ENCODE data around the gene TIMM8B. TPM values are rescaled to one million over a fixed set of nuclear protein-coding genes. Genes with fewer than 3 reads are reported as not detected.

The TIMM8B gene
- total and polyA plus RNA-seq, 9 of the 15 experiments (the other 6 are each of a cell fraction or from before 2014, with no cell fraction given), result 95.8 to 338 (median 145) TPM

- in situ Hi-C loops (cut with MboI) (no loop called here), intact Hi-C loops (cut with micrococcal nuclease) (loop anchor here (1.0 kb wide), 1 partner anchor 49 kb away; the partner anchor contains the start of gene DLAT)
- Histone ChIP-seq H3K9me1 (ENCODE audit: control insufficient read depth, insufficient read depth, low read length) (no peaks in the 10 kb centered on the region), H3K9ac (ENCODE audit: insufficient read depth in 1 of 2, low read depth in 2 of 2, low read length in 2 of 2) (peak within 1 kb of the TSS; percentile 85 to 99), H4K20me1 (replicated peaks; ENCODE audit: control insufficient read depth, insufficient read depth, low read length) (no peaks in the 10 kb centered on the region), H2AFZ (ENCODE audit: low read depth, low read length) (peak within 1 kb of the TSS; percentile 85), H3K27ac (ENCODE audit: extremely low read depth, low read depth, low read length) (peak within 1 kb of the TSS; percentile 90), H3K4me1 (replicated peaks in 1 of 2; ENCODE audit: control insufficient read depth in 2 of 2, insufficient read depth in 2 of 2, low read length in 2 of 2) (peaks cover 0 to 2% of the 10 kb centered on the region in 2 experiments; a peak in 1 of 5 replicates), H3K27me3 (ENCODE audit: control insufficient read depth in 2 of 2, insufficient read depth in 2 of 2, low read length in 2 of 2) (no peaks in the 10 kb centered on the region), H3K36me3 (ENCODE audit: control insufficient read depth, insufficient read depth, low read length) (peaks cover 36% of the 10 kb centered on the region), H3K4me3 (peak within 1 kb of the TSS; percentile 92), H3K79me2 (ENCODE audit: control insufficient read depth, insufficient read depth, low read length) (peaks cover 29% of the 10 kb centered on the region), H3K4me2 (ENCODE audit: insufficient read depth, low read length) (peak within 1 kb of the TSS; percentile 98), H3K9me3 (replicated peaks; ENCODE audit: control insufficient read depth, insufficient read depth, low read depth, low read length) (no peaks in the 10 kb centered on the region)
- WGBS (ENCODE audit: insufficient coverage, low coverage, missing lambda C conversion rate), result under 1% methylated on average over 38 of the region's 43 CpGs
- DNase-seq (ENCODE audit: extremely low read depth in 1 of 4, low spot score in 3 of 4) (peak; percentile 79 to 87 (median 84)), FAIRE-seq (peak; percentile 89), ATAC-seq (peak; percentile 96)
- TSS peak; percentile 63 for BruUV-seq (replicated peaks)
- ChIA-PET CTCF (ENCODE audit: low intra/inter-chr PET ratio) (no interaction called here), POLR2A (interaction anchor here (1.1 kb wide), 1 partner anchor 9 kb away, joined by 3 read pairs; no protein-coding TSS in a partner anchor)
- peak; percentile 83 for TF ChIP-seq LEF1 (IDR thresholded peaks at IDR 0.05)
- no peak for TF ChIP-seq ETV6 (IDR thresholded peaks at IDR 0.05; ENCODE audit: borderline replicate concordance in 1 of 2, low read depth in 2 of 2, low read length in 1 of 2)
- no peak for TF ChIP-seq ETV6 (CRISPR knock-in tag; IDR thresholded peaks at IDR 0.05; ENCODE audit: borderline replicate concordance)
- TF ChIP-seq ZNF76 (CRISPR knock-in tag; IDR thresholded peaks at IDR 0.05; ENCODE audit: borderline replicate concordance), result no peak
- peak; percentile 73 for TF ChIP-seq L3MBTL2 (IDR thresholded peaks at IDR 0.05)
- TF ChIP-seq MYC (IDR thresholded peaks at IDR 0.05; ENCODE audit: low read depth, low read length), result peak; percentile 90
- TF ChIP-seq MYC (CRISPR knock-in tag; IDR thresholded peaks at IDR 0.05; ENCODE audit: borderline replicate concordance, low read depth), result no peak
- no peak for TF ChIP-seq ZNF444 (CRISPR knock-in tag; IDR thresholded peaks at IDR 0.05)
- TF ChIP-seq OTX1 (CRISPR knock-in tag; IDR thresholded peaks at IDR 0.05), result no peak
- TF ChIP-seq, protein P1, sequence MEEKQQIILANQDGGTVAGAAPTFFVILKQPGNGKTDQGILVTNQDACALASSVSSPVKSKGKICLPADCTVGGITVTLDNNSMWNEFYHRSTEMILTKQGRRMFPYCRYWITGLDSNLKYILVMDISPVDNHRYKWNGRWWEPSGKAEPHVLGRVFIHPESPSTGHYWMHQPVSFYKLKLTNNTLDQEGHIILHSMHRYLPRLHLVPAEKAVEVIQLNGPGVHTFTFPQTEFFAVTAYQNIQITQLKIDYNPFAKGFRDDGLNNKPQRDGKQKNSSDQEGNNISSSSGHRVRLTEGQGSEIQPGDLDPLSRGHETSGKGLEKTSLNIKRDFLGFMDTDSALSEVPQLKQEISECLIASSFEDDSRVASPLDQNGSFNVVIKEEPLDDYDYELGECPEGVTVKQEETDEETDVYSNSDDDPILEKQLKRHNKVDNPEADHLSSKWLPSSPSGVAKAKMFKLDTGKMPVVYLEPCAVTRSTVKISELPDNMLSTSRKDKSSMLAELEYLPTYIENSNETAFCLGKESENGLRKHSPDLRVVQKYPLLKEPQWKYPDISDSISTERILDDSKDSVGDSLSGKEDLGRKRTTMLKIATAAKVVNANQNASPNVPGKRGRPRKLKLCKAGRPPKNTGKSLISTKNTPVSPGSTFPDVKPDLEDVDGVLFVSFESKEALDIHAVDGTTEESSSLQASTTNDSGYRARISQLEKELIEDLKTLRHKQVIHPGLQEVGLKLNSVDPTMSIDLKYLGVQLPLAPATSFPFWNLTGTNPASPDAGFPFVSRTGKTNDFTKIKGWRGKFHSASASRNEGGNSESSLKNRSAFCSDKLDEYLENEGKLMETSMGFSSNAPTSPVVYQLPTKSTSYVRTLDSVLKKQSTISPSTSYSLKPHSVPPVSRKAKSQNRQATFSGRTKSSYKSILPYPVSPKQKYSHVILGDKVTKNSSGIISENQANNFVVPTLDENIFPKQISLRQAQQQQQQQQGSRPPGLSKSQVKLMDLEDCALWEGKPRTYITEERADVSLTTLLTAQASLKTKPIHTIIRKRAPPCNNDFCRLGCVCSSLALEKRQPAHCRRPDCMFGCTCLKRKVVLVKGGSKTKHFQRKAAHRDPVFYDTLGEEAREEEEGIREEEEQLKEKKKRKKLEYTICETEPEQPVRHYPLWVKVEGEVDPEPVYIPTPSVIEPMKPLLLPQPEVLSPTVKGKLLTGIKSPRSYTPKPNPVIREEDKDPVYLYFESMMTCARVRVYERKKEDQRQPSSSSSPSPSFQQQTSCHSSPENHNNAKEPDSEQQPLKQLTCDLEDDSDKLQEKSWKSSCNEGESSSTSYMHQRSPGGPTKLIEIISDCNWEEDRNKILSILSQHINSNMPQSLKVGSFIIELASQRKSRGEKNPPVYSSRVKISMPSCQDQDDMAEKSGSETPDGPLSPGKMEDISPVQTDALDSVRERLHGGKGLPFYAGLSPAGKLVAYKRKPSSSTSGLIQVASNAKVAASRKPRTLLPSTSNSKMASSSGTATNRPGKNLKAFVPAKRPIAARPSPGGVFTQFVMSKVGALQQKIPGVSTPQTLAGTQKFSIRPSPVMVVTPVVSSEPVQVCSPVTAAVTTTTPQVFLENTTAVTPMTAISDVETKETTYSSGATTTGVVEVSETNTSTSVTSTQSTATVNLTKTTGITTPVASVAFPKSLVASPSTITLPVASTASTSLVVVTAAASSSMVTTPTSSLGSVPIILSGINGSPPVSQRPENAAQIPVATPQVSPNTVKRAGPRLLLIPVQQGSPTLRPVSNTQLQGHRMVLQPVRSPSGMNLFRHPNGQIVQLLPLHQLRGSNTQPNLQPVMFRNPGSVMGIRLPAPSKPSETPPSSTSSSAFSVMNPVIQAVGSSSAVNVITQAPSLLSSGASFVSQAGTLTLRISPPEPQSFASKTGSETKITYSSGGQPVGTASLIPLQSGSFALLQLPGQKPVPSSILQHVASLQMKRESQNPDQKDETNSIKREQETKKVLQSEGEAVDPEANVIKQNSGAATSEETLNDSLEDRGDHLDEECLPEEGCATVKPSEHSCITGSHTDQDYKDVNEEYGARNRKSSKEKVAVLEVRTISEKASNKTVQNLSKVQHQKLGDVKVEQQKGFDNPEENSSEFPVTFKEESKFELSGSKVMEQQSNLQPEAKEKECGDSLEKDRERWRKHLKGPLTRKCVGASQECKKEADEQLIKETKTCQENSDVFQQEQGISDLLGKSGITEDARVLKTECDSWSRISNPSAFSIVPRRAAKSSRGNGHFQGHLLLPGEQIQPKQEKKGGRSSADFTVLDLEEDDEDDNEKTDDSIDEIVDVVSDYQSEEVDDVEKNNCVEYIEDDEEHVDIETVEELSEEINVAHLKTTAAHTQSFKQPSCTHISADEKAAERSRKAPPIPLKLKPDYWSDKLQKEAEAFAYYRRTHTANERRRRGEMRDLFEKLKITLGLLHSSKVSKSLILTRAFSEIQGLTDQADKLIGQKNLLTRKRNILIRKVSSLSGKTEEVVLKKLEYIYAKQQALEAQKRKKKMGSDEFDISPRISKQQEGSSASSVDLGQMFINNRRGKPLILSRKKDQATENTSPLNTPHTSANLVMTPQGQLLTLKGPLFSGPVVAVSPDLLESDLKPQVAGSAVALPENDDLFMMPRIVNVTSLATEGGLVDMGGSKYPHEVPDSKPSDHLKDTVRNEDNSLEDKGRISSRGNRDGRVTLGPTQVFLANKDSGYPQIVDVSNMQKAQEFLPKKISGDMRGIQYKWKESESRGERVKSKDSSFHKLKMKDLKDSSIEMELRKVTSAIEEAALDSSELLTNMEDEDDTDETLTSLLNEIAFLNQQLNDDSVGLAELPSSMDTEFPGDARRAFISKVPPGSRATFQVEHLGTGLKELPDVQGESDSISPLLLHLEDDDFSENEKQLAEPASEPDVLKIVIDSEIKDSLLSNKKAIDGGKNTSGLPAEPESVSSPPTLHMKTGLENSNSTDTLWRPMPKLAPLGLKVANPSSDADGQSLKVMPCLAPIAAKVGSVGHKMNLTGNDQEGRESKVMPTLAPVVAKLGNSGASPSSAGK (IDR thresholded peaks at IDR 0.05), result peak; percentile 24; the same call in 1 of the 2 replicates
- peak; percentile 80 for TF ChIP-seq ZFX (CRISPR knock-in tag; IDR thresholded peaks at IDR 0.05)
These were observed 12.4 kb downstream of the TIMM8B start, which contains the start of the genes NKAPD1 and PIH1D2 for GRCh38 chr11:112073941-112074811. NKAPD1 (plus strand) TSS chr11:112074299; CDS start chr11:112075575, 1,276 bp downstream. PIH1D2 (minus strand) TSS chr11:112074017; CDS start chr11:112073174, 843 bp downstream.
